Neural progenitor cell (in vitro differentiated cells): ENCODE results near the gene PIAS1. TPM values are rescaled to one million over a fixed set of nuclear protein-coding genes. Genes with fewer than 3 reads are reported as not detected.

ENCODE experiments used
- DNase-seq: peaks from one replicate; pipeline ENCODE4 v3.0.0-alpha.2; 2016; ENCODE audit warnings: low spot score
- H2AFZ ChIP-seq: fragments of 200-600 bp; sonication (generic); replicated peaks from 2 replicates; pipeline ENCODE4 v1.6.1; 2016; ENCODE audit warnings: antibody characterized with exemption
- H3F3A ChIP-seq: fragments of 200-600 bp; sonication (generic); 2 replicates; pipeline ENCODE4 v1.6.1; 2016; ENCODE audit warnings: antibody characterized with exemption, low read depth
- H3K27ac ChIP-seq: fragments of 200-600 bp; sonication (generic); 2 replicates; pipeline ENCODE4 v1.5.1; 2016; ENCODE audit warnings: mild to moderate bottlenecking
- H3K27me3 ChIP-seq: fragments of 200-600 bp; sonication (generic); 2 replicates; pipeline ENCODE4 v1.6.1; 2016; ENCODE audit warnings: mild to moderate bottlenecking, moderate library complexity
- H3K36me3 ChIP-seq: fragments of 200-600 bp; sonication (generic); 2 replicates; pipeline ENCODE4 v1.5.1; 2016
- H3K4me1 ChIP-seq: fragments of 200-600 bp; sonication (generic); 2 replicates; pipeline ENCODE4 v1.6.1; 2016; ENCODE audit warnings: mixed run types
- H3K4me2 ChIP-seq: fragments of 200-600 bp; sonication (generic); 2 replicates; pipeline ENCODE4 v1.6.1; 2016
- H3K4me3 ChIP-seq: fragments of 200-600 bp; sonication (generic); 2 replicates; pipeline ENCODE4 v1.5.1; 2016
- H3K79me2 ChIP-seq: fragments of 200-600 bp; sonication (generic); 2 replicates; pipeline ENCODE4 v1.6.1; 2016; ENCODE audit warnings: low read depth
- H3K9ac ChIP-seq: fragments of 200-600 bp; sonication (generic); 2 replicates; pipeline ENCODE4 v1.6.1; 2016
- H3K9me3 ChIP-seq: fragments of 200-600 bp; sonication (generic); 2 replicates; pipeline ENCODE4 v1.5.1; 2016; ENCODE audit warnings: low read depth
- H4K20me1 ChIP-seq: fragments of 200-600 bp; sonication (generic); 2 replicates; pipeline ENCODE4 v1.6.1; 2016; ENCODE audit warnings: low read depth
- H3K27ac Mint-ChIP-seq: 3 replicates; pipeline ENCODE4 v1.8.0; 2021; ENCODE audit warnings: mixed read lengths
- H3K27me3 Mint-ChIP-seq: 2 replicates; pipeline ENCODE4 v1.8.0; 2022; ENCODE audit warnings: low read depth, mild to moderate bottlenecking, inconsistent platforms, moderate library complexity, mixed read lengths; ENCODE audit not compliant: insufficient read depth
- H3K36me3 Mint-ChIP-seq: 3 replicates; pipeline ENCODE4 v1.8.0; 2021; ENCODE audit warnings: mixed read lengths
- H3K4me1 Mint-ChIP-seq: 3 replicates; pipeline ENCODE4 v1.8.0; 2021; ENCODE audit warnings: mixed read lengths
- H3K4me3 Mint-ChIP-seq: 3 replicates; pipeline ENCODE4 v1.8.0; 2021; ENCODE audit warnings: mild to moderate bottlenecking, moderate library complexity, mixed read lengths
- H3K9me3 Mint-ChIP-seq: 3 replicates; pipeline ENCODE4 v1.8.0; 2020; ENCODE audit warnings: mixed read lengths
- EZH2 ChIP-seq: fragments of 200-600 bp; sonication (generic); IDR thresholded peaks from 2 replicates; pipeline ENCODE4 v1.6.1; 2017; ENCODE audit warnings: antibody characterized with exemption, mild to moderate bottlenecking, moderate library complexity
- EZH2phosphoT487 ChIP-seq: fragments of 200-600 bp; sonication (generic); IDR thresholded peaks from 2 replicates; pipeline ENCODE4 v1.6.1; 2017; ENCODE audit warnings: antibody characterized with exemption
- total RNA-seq: library from RNA; depleted of rRNA; stranded (reverse); fragments of >200 nt; gene quantifications from 2 replicates; pipeline ENCODE4 v1.2.3, GENCODE V29; 2015; ENCODE audit warnings: low replicate concordance
- TF ChIP-seq, protein P1 (sequence below): fragments of 200-600 bp; sonication (generic); IDR thresholded peaks from 2 replicates; pipeline ENCODE4 v1.5.1; 2017; ENCODE audit warnings: antibody characterized with exemption, mild to moderate bottlenecking

PIAS1 gene
- total RNA-seq, 1 donor from 2014 or later = 34.6 TPM

DNA sequence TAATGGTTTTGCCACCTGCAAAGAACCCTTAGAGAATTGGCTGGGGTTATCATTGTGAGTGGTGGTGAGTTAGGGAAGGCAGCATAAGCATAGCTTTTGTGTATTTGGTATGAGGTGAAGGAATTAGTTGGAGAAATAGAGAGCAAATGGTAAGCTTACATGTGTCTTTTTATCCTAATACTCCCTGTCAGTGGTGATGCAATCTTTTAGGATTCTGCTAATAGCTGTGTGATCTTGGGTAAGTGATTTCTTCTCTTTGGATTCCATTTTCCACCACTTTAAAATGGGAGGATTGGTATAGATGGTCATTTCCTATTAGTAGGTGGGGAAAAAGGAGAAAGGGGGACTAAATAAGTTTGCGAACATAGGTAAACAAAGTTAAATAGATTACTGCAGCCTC lies 30.9 kb downstream of the PIAS1 start:
- Mint-ChIP-seq H3K4me1 (peaks cover 24% of the 10 kb centered on the region), H3K36me3 (peaks cover 22% of the 10 kb centered on the region), H3K27me3 (no peaks in the 10 kb centered on the region), H3K4me3 (no peak overlapping the region), H3K27ac (no peak overlapping the region), H3K9me3 (no peaks in the 10 kb centered on the region)
- H3K4me3 ChIP-seq = no peak overlapping the region
- H3K27me3 ChIP-seq = no peaks in the 10 kb centered on the region
- H3K9ac ChIP-seq = no peak overlapping the region
- peaks cover 76% of the 10 kb centered on the region for H4K20me1 ChIP-seq
- peaks cover 43% of the 10 kb centered on the region for H3K4me1 ChIP-seq
- no peaks in the 10 kb centered on the region for H3K9me3 ChIP-seq
- peak overlapping the region; percentile 48 for H3K4me2 ChIP-seq
- H2AFZ ChIP-seq = no peak overlapping the region
- H3F3A ChIP-seq = peaks cover 7% of the 10 kb centered on the region
- H3K36me3 ChIP-seq = peaks cover 21% of the 10 kb centered on the region
- no peak overlapping the region for H3K27ac ChIP-seq
- TF ChIP-seq EZH2phosphoT487 = no peak
- no peak for TF ChIP-seq EZH2
- TF ChIP-seq, protein P1, sequence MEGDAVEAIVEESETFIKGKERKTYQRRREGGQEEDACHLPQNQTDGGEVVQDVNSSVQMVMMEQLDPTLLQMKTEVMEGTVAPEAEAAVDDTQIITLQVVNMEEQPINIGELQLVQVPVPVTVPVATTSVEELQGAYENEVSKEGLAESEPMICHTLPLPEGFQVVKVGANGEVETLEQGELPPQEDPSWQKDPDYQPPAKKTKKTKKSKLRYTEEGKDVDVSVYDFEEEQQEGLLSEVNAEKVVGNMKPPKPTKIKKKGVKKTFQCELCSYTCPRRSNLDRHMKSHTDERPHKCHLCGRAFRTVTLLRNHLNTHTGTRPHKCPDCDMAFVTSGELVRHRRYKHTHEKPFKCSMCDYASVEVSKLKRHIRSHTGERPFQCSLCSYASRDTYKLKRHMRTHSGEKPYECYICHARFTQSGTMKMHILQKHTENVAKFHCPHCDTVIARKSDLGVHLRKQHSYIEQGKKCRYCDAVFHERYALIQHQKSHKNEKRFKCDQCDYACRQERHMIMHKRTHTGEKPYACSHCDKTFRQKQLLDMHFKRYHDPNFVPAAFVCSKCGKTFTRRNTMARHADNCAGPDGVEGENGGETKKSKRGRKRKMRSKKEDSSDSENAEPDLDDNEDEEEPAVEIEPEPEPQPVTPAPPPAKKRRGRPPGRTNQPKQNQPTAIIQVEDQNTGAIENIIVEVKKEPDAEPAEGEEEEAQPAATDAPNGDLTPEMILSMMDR = no peak
- DNase-seq = no peak
- H3K79me2 ChIP-seq = peaks cover 99% of the 10 kb centered on the region

DNA sequence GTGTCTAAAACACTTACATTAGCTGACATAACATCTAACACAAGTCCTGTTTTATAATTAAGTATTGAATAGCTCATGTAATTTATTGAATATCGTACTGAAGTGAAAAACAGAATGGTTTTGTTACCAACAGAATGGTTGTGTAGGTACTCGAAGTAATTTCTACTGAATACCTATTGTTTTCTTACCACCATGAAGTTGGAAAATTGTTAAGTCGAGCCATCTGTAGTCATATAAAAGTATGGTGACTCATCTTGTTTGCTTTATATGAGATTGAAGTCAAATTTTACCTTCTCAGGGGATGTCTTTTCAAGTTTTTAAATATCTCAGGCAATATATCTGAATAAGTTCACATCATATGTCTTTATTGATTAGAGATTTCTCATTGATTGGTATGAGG lies 37.6 kb downstream of the PIAS1 start:
- Mint-ChIP-seq H3K4me3 (no peak overlapping the region), H3K36me3 (peaks cover 63% of the 10 kb centered on the region), H3K9me3 (peaks cover 38% of the 10 kb centered on the region), H3K4me1 (no peaks in the 10 kb centered on the region), H3K27me3 (no peaks in the 10 kb centered on the region), H3K27ac (no peak overlapping the region)
- no peak for DNase-seq
- H3K9me3 ChIP-seq = peaks cover 11% of the 10 kb centered on the region
- no peak overlapping the region for H3K27ac ChIP-seq
- no peaks in the 10 kb centered on the region for H3K27me3 ChIP-seq
- peaks cover 48% of the 10 kb centered on the region for H3K36me3 ChIP-seq
- H2AFZ ChIP-seq = no peak overlapping the region
- no peak overlapping the region for H3K4me2 ChIP-seq
- H3F3A ChIP-seq = peaks cover 4% of the 10 kb centered on the region
- peaks cover 26% of the 10 kb centered on the region for H4K20me1 ChIP-seq
- no peaks in the 10 kb centered on the region for H3K4me1 ChIP-seq
- no peak overlapping the region for H3K9ac ChIP-seq
- H3K4me3 ChIP-seq = no peak overlapping the region
- TF ChIP-seq EZH2 = no peak
- TF ChIP-seq EZH2phosphoT487 = no peak
- TF ChIP-seq, protein P1 = no peak
- peaks cover 99% of the 10 kb centered on the region for H3K79me2 ChIP-seq

DNA sequence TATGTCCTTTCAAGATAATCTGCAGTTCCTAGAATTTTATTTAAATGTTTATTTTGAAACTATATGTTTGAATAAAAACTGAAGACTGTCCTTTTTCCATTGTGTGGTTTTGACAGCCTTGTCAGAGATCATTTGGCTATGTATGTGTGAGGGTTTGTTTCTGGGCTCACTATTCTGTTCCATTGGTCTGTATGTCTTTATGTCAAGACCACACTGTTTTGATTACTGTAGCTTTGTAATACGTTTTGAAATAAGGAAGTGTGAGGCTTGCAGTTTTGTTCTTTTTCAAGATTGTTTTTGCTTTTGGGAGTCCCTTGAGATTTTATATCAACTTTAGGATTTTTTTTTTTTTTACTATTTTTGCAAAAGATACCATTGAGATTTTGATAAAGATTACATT lies 42.0 kb downstream of the PIAS1 start:
- Mint-ChIP-seq H3K9me3 (peaks cover 50% of the 10 kb centered on the region), H3K4me3 (no peak overlapping the region), H3K27me3 (no peaks in the 10 kb centered on the region), H3K36me3 (peaks cover 72% of the 10 kb centered on the region), H3K4me1 (no peaks in the 10 kb centered on the region), H3K27ac (no peak overlapping the region)
- Histone ChIP-seq H3K79me2 (peaks cover 99% of the 10 kb centered on the region), H2AFZ (no peak overlapping the region), H3K9me3 (peaks cover 14% of the 10 kb centered on the region), H3F3A (peaks cover 4% of the 10 kb centered on the region), H3K4me1 (no peaks in the 10 kb centered on the region), H3K9ac (no peak overlapping the region), H3K36me3 (peaks cover 27% of the 10 kb centered on the region), H3K27me3 (no peaks in the 10 kb centered on the region), H3K27ac (no peak overlapping the region), H4K20me1 (peaks cover 17% of the 10 kb centered on the region), H3K4me2 (no peak overlapping the region), H3K4me3 (no peak overlapping the region)
- TF ChIP-seq, protein P1 = no peak
- TF ChIP-seq EZH2 = no peak
- no peak for TF ChIP-seq EZH2phosphoT487
- no peak for DNase-seq

DNA sequence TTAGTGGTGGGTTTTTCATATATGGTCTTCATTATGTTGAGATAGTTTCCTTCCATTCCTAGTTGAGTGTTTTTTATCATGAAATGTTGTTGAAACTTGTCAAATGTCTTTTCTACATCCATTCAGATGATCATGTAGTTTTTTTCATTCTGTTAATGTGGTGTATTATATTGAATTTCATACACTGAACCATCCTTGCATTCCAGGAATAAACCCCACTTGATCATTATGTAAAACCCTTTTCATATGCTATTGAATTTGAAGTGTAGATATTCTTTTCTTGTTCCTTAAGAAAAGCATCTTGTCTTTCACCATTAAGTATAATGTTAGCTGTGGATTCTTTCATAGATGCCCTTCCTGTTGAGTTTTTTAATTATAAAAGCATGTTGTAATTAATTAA lies 42.9 kb downstream of the PIAS1 start:
- no peaks in the 10 kb centered on the region for H3K4me1 Mint-ChIP-seq
- H3K4me2 ChIP-seq = no peak overlapping the region
- peaks cover 98% of the 10 kb centered on the region for H3K79me2 ChIP-seq
- no peaks in the 10 kb centered on the region for H3F3A ChIP-seq
- H3K4me3 Mint-ChIP-seq = no peak overlapping the region
- no peak overlapping the region for H3K27ac Mint-ChIP-seq
- H3K36me3 Mint-ChIP-seq = peaks cover 78% of the 10 kb centered on the region
- no peak overlapping the region for H3K27ac ChIP-seq
- H3K9me3 ChIP-seq = peaks cover 14% of the 10 kb centered on the region
- H4K20me1 ChIP-seq = peaks cover 12% of the 10 kb centered on the region
- H2AFZ ChIP-seq = no peak overlapping the region
- H3K9me3 Mint-ChIP-seq = peaks cover 58% of the 10 kb centered on the region
- H3K27me3 ChIP-seq = no peaks in the 10 kb centered on the region
- H3K9ac ChIP-seq = no peak overlapping the region
- no peak for DNase-seq
- no peak overlapping the region for H3K4me3 ChIP-seq
- H3K4me1 ChIP-seq = no peaks in the 10 kb centered on the region
- H3K36me3 ChIP-seq = peaks cover 20% of the 10 kb centered on the region
- TF ChIP-seq, protein P1 = no peak
- TF ChIP-seq EZH2phosphoT487 = no peak
- no peak for TF ChIP-seq EZH2
- no peaks in the 10 kb centered on the region for H3K27me3 Mint-ChIP-seq
